Putamen (tissue), 1 donor: ENCODE results near the gene BEX3.

Source experiments
- DNase-seq: peaks from one replicate; pipeline ENCODE4 v3.0.0-alpha.2; 2016; ENCODE audit warnings: low spot score

The BEX3 gene

GRCh38 chrX:103423955-103424638 lies 47.8 kb downstream of the BEX3 start:
- DNase-seq = no peak
